KOPT-K1 (cell line): ENCODE data around the gene RPH3AL.

Source experiments
- H3K27ac ChIP-seq: fragments of 200-600 bp; sonication (generic); 2 replicates; pipeline ENCODE4 v1.5.1; 2016; ENCODE audit warnings: antibody characterized with exemption, mild to moderate bottlenecking, low read depth, low read length; ENCODE audit not compliant: poor library complexity, severe bottlenecking
- H3K36me3 ChIP-seq: fragments of 200-600 bp; sonication (generic); 2 replicates; pipeline ENCODE4 v1.5.1; 2017; ENCODE audit warnings: antibody characterized with exemption, mild to moderate bottlenecking, low read length, moderate library complexity; ENCODE audit not compliant: insufficient read depth
- H3K9me3 ChIP-seq: fragments of 200-600 bp; sonication (generic); 2 replicates; pipeline ENCODE4 v1.5.1; 2017; ENCODE audit warnings: antibody characterized with exemption, low read length, mild to moderate bottlenecking; ENCODE audit not compliant: insufficient read depth, poor library complexity, severe bottlenecking

Gene RPH3AL

GRCh38 chr17:163514-164098 is 189.0 kb downstream of the RPH3AL start:
- Histone ChIP-seq H3K9me3 (no peaks in the 10 kb centered on the region), H3K27ac (no peak overlapping the region), H3K36me3 (no peaks in the 10 kb centered on the region)

GRCh38 chr17:162689-163088 is 189.9 kb downstream of the RPH3AL start:
- Histone ChIP-seq H3K27ac (no peak overlapping the region), H3K36me3 (no peaks in the 10 kb centered on the region), H3K9me3 (no peaks in the 10 kb centered on the region)
